DMS153 treated with DMSO at 0.1 percent for 48 hours (cell line): Measurements from ENCODE around the gene GRID1.
"Not testable (repeated sequence)": the region's sequence is repeated elsewhere in the genome, so short reads cannot be mapped to it uniquely, and the experiment has no call there.

Source experiments
- DNase-seq: peaks from one replicate; lab custom pipeline; 2025; ENCODE audit not compliant: unreplicated experiment; lab: John Stamatoyannopoulos, UW

The GRID1 gene

GRCh38 chr10:86048973-86049372 lies 317.6 kb downstream of the GRID1 start:
- DNase-seq: no peak

- no peak for DNase-seq
Observed at GRCh38 chr10:86048571-86048970, 318.0 kb downstream of the GRID1 start.

GRCh38 chr10:86047588-86047987 lies 319.0 kb downstream of the GRID1 start:
- DNase-seq: no peak

- no peak for DNase-seq
Observed at GRCh38 chr10:86046845-86047460, 319.6 kb downstream of the GRID1 start.

GRCh38 chr10:86045896-86046295 lies 320.7 kb downstream of the GRID1 start:
- DNase-seq: no peak

GRCh38 chr10:86044029-86044428 lies 322.6 kb downstream of the GRID1 start:
- DNase-seq: no peak

GRCh38 chr10:86043236-86043635 lies 323.4 kb downstream of the GRID1 start:
- DNase-seq: peak; percentile 62

- no peak for DNase-seq
Observed at GRCh38 chr10:86042161-86042560, 324.4 kb downstream of the GRID1 start.

- no peak for DNase-seq
Observed at GRCh38 chr10:86041116-86041515, 325.5 kb downstream of the GRID1 start.

- DNase-seq: no peak
Observed at GRCh38 chr10:86038371-86038770, 328.2 kb downstream of the GRID1 start.

GRCh38 chr10:86037096-86037495 lies 329.5 kb downstream of the GRID1 start:
- DNase-seq: no peak

- DNase-seq: no peak
Observed at GRCh38 chr10:86036544-86036831, 330.1 kb downstream of the GRID1 start.

- DNase-seq: no peak
Observed at GRCh38 chr10:86035791-86036543, 330.6 kb downstream of the GRID1 start.

GRCh38 chr10:86034710-86035109 lies 331.9 kb downstream of the GRID1 start:
- no peak for DNase-seq

- DNase-seq: no peak
Observed at GRCh38 chr10:86033581-86033980, 333.0 kb downstream of the GRID1 start.

GRCh38 chr10:86032087-86032486 lies 334.5 kb downstream of the GRID1 start:
- not testable (repeated sequence) for DNase-seq

- no peak for DNase-seq
Observed at GRCh38 chr10:86030312-86030711, 336.3 kb downstream of the GRID1 start.

- no peak for DNase-seq
Observed at GRCh38 chr10:86027346-86027745, 339.2 kb downstream of the GRID1 start.

- DNase-seq: no peak
Observed at GRCh38 chr10:86025509-86025908, 341.1 kb downstream of the GRID1 start.

- no peak for DNase-seq
Observed at GRCh38 chr10:86024281-86025041, 342.1 kb downstream of the GRID1 start.

- DNase-seq: no peak
Observed at GRCh38 chr10:86023931-86024280, 342.7 kb downstream of the GRID1 start.

GRCh38 chr10:86023336-86023735 lies 343.3 kb downstream of the GRID1 start:
- no peak for DNase-seq
